H1 (cell line): ENCODE results near the gene STRN. TPM values are rescaled to one million over a fixed set of nuclear protein-coding genes. Genes with fewer than 3 reads are reported as not detected.

Experiments used
- polyA plus RNA-seq, 7 experiments: library from polyadenylated mRNA; depleted of rRNA in 3 of 7; stranded (reverse) in 5 of 7; unstranded in 2 of 7; fragments of >200 nt in 5 of 7; fragments of 200-250 nt in 2 of 7; gene quantifications; 1 replicate in 5 of 7; 2 replicates in 1 of 7; 4 replicates in 1 of 7; pipeline versions ENCODE4 v1.2.1 to v1.2.3, GENCODE V29; 2011 to 2013; ENCODE audit warnings: missing spikeins in 2 of 7, mixed read lengths in 2 of 7
- total RNA-seq: library from RNA; stranded (reverse); fragmentation: NEBNext Ultra II Directional; extraction: Animal tissue kit (Norgen Biotek cat#: 25700); gene quantifications from 2 replicates; pipeline ENCODE4 v1.2.1, GENCODE V29; 2021
- TF ChIP-seq, protein P1 (sequence below): fragments of 300-600 bp; sonication (generic); IDR thresholded peaks from 2 replicates; pipeline ENCODE4 v1.7.1; 2012; ENCODE audit warnings: low read length, moderate library complexity, mild to moderate bottlenecking, inconsistent platforms; ENCODE audit not compliant: insufficient replicate concordance

The STRN gene
- total and polyA plus RNA-seq, 2 of the 8 experiments (the other 6 are each of a cell fraction or from before 2014, with no cell fraction given), result 8.3 to 47.0 TPM

DNA sequence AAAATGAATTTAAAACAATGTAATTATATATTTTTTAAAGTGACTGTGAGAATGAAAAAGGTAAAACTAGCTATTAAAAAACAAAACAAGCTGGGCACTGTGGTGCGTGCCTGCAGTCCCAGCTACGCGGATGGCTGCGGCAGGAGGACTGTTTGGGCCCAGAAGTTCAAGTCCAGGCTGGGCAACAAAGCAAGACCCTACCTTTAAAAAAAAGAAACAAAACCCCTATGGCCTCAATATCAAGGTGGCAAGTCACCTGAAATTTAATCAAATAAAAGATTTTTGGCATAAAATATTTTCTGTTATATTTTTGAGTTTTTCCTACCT is 46.9 kb upstream of the STRN start (continued):
- TF ChIP-seq, protein P1, sequence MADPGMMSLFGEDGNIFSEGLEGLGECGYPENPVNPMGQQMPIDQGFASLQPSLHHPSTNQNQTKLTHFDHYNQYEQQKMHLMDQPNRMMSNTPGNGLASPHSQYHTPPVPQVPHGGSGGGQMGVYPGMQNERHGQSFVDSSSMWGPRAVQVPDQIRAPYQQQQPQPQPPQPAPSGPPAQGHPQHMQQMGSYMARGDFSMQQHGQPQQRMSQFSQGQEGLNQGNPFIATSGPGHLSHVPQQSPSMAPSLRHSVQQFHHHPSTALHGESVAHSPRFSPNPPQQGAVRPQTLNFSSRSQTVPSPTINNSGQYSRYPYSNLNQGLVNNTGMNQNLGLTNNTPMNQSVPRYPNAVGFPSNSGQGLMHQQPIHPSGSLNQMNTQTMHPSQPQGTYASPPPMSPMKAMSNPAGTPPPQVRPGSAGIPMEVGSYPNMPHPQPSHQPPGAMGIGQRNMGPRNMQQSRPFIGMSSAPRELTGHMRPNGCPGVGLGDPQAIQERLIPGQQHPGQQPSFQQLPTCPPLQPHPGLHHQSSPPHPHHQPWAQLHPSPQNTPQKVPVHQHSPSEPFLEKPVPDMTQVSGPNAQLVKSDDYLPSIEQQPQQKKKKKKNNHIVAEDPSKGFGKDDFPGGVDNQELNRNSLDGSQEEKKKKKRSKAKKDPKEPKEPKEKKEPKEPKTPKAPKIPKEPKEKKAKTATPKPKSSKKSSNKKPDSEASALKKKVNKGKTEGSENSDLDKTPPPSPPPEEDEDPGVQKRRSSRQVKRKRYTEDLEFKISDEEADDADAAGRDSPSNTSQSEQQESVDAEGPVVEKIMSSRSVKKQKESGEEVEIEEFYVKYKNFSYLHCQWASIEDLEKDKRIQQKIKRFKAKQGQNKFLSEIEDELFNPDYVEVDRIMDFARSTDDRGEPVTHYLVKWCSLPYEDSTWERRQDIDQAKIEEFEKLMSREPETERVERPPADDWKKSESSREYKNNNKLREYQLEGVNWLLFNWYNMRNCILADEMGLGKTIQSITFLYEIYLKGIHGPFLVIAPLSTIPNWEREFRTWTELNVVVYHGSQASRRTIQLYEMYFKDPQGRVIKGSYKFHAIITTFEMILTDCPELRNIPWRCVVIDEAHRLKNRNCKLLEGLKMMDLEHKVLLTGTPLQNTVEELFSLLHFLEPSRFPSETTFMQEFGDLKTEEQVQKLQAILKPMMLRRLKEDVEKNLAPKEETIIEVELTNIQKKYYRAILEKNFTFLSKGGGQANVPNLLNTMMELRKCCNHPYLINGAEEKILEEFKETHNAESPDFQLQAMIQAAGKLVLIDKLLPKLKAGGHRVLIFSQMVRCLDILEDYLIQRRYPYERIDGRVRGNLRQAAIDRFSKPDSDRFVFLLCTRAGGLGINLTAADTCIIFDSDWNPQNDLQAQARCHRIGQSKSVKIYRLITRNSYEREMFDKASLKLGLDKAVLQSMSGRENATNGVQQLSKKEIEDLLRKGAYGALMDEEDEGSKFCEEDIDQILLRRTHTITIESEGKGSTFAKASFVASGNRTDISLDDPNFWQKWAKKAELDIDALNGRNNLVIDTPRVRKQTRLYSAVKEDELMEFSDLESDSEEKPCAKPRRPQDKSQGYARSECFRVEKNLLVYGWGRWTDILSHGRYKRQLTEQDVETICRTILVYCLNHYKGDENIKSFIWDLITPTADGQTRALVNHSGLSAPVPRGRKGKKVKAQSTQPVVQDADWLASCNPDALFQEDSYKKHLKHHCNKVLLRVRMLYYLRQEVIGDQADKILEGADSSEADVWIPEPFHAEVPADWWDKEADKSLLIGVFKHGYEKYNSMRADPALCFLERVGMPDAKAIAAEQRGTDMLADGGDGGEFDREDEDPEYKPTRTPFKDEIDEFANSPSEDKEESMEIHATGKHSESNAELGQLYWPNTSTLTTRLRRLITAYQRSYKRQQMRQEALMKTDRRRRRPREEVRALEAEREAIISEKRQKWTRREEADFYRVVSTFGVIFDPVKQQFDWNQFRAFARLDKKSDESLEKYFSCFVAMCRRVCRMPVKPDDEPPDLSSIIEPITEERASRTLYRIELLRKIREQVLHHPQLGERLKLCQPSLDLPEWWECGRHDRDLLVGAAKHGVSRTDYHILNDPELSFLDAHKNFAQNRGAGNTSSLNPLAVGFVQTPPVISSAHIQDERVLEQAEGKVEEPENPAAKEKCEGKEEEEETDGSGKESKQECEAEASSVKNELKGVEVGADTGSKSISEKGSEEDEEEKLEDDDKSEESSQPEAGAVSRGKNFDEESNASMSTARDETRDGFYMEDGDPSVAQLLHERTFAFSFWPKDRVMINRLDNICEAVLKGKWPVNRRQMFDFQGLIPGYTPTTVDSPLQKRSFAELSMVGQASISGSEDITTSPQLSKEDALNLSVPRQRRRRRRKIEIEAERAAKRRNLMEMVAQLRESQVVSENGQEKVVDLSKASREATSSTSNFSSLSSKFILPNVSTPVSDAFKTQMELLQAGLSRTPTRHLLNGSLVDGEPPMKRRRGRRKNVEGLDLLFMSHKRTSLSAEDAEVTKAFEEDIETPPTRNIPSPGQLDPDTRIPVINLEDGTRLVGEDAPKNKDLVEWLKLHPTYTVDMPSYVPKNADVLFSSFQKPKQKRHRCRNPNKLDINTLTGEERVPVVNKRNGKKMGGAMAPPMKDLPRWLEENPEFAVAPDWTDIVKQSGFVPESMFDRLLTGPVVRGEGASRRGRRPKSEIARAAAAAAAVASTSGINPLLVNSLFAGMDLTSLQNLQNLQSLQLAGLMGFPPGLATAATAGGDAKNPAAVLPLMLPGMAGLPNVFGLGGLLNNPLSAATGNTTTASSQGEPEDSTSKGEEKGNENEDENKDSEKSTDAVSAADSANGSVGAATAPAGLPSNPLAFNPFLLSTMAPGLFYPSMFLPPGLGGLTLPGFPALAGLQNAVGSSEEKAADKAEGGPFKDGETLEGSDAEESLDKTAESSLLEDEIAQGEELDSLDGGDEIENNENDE, result no peak
